ENCODE results near the gene MNAT1. TPM values are rescaled to one million over a fixed set of nuclear protein-coding genes. Genes with fewer than 3 reads are reported as not detected.

Gene MNAT1
- total RNA-seq, 1 donor from 2014 or later, result 32.7 TPM

DNA sequence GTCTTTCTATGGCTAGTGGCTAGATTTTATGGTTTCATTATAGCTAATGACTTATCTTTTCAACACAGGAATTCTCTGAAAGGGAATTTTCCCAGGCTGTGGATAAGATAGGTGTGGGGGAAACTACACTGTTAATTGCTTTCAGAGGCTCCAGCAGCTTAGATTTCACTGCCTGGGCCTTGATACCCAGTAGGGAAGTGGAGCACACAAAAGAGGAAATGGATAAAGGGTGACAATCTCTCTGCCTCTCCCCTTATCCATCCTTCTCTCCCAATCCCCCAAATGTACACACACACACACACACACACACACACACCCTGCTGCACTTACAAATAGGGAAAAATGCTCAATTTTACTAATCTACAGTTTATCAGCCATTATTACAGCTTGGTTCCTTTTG, 29.5 kb upstream of the MNAT1 start:
- TF ChIP-seq, protein P1, sequence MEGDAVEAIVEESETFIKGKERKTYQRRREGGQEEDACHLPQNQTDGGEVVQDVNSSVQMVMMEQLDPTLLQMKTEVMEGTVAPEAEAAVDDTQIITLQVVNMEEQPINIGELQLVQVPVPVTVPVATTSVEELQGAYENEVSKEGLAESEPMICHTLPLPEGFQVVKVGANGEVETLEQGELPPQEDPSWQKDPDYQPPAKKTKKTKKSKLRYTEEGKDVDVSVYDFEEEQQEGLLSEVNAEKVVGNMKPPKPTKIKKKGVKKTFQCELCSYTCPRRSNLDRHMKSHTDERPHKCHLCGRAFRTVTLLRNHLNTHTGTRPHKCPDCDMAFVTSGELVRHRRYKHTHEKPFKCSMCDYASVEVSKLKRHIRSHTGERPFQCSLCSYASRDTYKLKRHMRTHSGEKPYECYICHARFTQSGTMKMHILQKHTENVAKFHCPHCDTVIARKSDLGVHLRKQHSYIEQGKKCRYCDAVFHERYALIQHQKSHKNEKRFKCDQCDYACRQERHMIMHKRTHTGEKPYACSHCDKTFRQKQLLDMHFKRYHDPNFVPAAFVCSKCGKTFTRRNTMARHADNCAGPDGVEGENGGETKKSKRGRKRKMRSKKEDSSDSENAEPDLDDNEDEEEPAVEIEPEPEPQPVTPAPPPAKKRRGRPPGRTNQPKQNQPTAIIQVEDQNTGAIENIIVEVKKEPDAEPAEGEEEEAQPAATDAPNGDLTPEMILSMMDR (conservative IDR thresholded peaks at IDR 0.05), result no peak
- Mint-ChIP-seq H3K4me3 (no peak overlapping the region), H3K27ac (no peak overlapping the region), H3K27me3 (no peaks in the 10 kb centered on the region), H3K9me3 (no peaks in the 10 kb centered on the region), H3K4me1 (ENCODE audit: unreplicated experiment) (no peaks in the 10 kb centered on the region), H3K36me3 (no peaks in the 10 kb centered on the region)
- no peak for DNase-seq (ENCODE audit: extremely low spot score, unreplicated experiment)

GRCh38 chr14:60707858-60708257, 26.7 kb upstream of the MNAT1 start:
- H3K27ac Mint-ChIP-seq, result no peak overlapping the region
- peaks cover 4% of the 10 kb centered on the region for H3K36me3 Mint-ChIP-seq
- no peaks in the 10 kb centered on the region for H3K27me3 Mint-ChIP-seq
- H3K4me3 Mint-ChIP-seq, result no peak overlapping the region
- no peak for DNase-seq (ENCODE audit: extremely low spot score, unreplicated experiment)
- TF ChIP-seq, protein P1 (conservative IDR thresholded peaks at IDR 0.05), result no peak
- no peaks in the 10 kb centered on the region for H3K9me3 Mint-ChIP-seq
- H3K4me1 Mint-ChIP-seq (ENCODE audit: unreplicated experiment), result no peaks in the 10 kb centered on the region

GRCh38 chr14:60710494-60710893, 24.1 kb upstream of the MNAT1 start:
- no peak overlapping the region for H3K27ac Mint-ChIP-seq
- no peak overlapping the region for H3K4me3 Mint-ChIP-seq
- H3K4me1 Mint-ChIP-seq (ENCODE audit: unreplicated experiment), result peaks cover 5% of the 10 kb centered on the region
- TF ChIP-seq, protein P1 (conservative IDR thresholded peaks at IDR 0.05), result no peak
- H3K27me3 Mint-ChIP-seq, result no peaks in the 10 kb centered on the region
- DNase-seq (ENCODE audit: extremely low spot score, unreplicated experiment), result no peak
- H3K9me3 Mint-ChIP-seq, result no peaks in the 10 kb centered on the region
- H3K36me3 Mint-ChIP-seq, result peaks cover 15% of the 10 kb centered on the region

DNA sequence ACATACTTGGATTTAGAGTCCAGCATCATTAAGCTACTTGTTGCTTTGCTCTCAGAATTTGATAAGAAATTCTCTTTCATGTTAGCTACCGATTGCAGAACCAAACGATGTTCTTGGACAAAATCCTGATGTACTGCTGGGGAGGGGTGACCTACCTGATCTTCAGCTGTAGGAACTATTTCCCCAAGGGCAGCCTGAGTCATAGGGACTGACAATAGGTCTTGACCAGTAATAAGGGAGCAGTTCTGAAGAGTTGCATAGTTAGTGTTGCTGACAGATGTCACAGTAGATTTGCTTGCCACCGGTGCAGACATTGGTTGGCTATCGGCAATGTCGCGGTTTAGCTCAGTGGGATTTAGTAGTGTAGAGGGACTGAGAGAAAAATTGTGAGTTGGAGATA, 21.0 kb upstream of the MNAT1 start:
- Mint-ChIP-seq H3K36me3 (peaks cover 22% of the 10 kb centered on the region), H3K4me1 (ENCODE audit: unreplicated experiment) (peaks cover 8% of the 10 kb centered on the region), H3K27ac (no peak overlapping the region), H3K4me3 (no peak overlapping the region), H3K27me3 (no peaks in the 10 kb centered on the region), H3K9me3 (no peaks in the 10 kb centered on the region)
- no peak for DNase-seq (ENCODE audit: extremely low spot score, unreplicated experiment)
- TF ChIP-seq, protein P1 (conservative IDR thresholded peaks at IDR 0.05), result no peak

- peaks cover 11% of the 10 kb centered on the region for H3K36me3 Mint-ChIP-seq
- peak overlapping the region; percentile 93 for H3K4me3 Mint-ChIP-seq
- no peak overlapping the region for H3K27ac Mint-ChIP-seq
- no peaks in the 10 kb centered on the region for H3K27me3 Mint-ChIP-seq
- TF ChIP-seq, protein P1 (conservative IDR thresholded peaks at IDR 0.05), result no peak
- no peak for DNase-seq (ENCODE audit: extremely low spot score, unreplicated experiment)
- H3K4me1 Mint-ChIP-seq (ENCODE audit: unreplicated experiment), result peaks cover 27% of the 10 kb centered on the region
- H3K9me3 Mint-ChIP-seq, result no peaks in the 10 kb centered on the region
Measured at GRCh38 chr14:60720391-60720790, 14.2 kb upstream of the MNAT1 start.

GRCh38 chr14:60720962-60721325, 13.6 kb upstream of the MNAT1 start:
- Mint-ChIP-seq H3K36me3 (peaks cover 8% of the 10 kb centered on the region), H3K27ac (peak overlapping the region; percentile 82), H3K9me3 (no peaks in the 10 kb centered on the region), H3K4me1 (ENCODE audit: unreplicated experiment) (peaks cover 23% of the 10 kb centered on the region), H3K4me3 (peak overlapping the region; percentile 93), H3K27me3 (no peaks in the 10 kb centered on the region)
- no peak for DNase-seq (ENCODE audit: extremely low spot score, unreplicated experiment)
- TF ChIP-seq, protein P1 (conservative IDR thresholded peaks at IDR 0.05), result no peak

Measured in type B pancreatic cell (in vitro differentiated cells).